Neural cell (in vitro differentiated cells): ENCODE data around the gene LETMD1.

ENCODE experiments used
- CTCF ChIP-seq: fragments of 450-650 bp; IDR thresholded peaks from 2 replicates; pipeline ENCODE4 v1.5.1; 2014; ENCODE audit warnings: antibody characterized with exemption, mild to moderate bottlenecking, moderate library complexity; ENCODE audit not compliant: poor library complexity, severe bottlenecking
- EP300 ChIP-seq: fragments of 450-650 bp; conservative IDR thresholded peaks from 2 replicates; pipeline ENCODE4 v1.6.1; 2014; ENCODE audit warnings: antibody characterized with exemption, mild to moderate bottlenecking, moderate library complexity; ENCODE audit not compliant: poor library complexity, severe bottlenecking
- EZH2 ChIP-seq: fragments of 200-600, 300-800 bp; shearing (Covaris generic), sonication (generic); IDR thresholded peaks from 2 replicates; pipeline ENCODE4 v1.6.1; 2014; ENCODE audit warnings: antibody characterized with exemption, low read length, borderline replicate concordance, mild to moderate bottlenecking; ENCODE audit not compliant: insufficient read depth, poor library complexity, severe bottlenecking
- MXI1 ChIP-seq: fragments of 450-650 bp; conservative IDR thresholded peaks from 2 replicates; pipeline ENCODE4 v1.6.1; 2014; ENCODE audit warnings: antibody characterized with exemption, mild to moderate bottlenecking; ENCODE audit not compliant: poor library complexity, severe bottlenecking
- POLR2AphosphoS5 ChIP-seq: IDR thresholded peaks from 2 replicates; pipeline ENCODE4 v1.6.1; 2012
- RAD21 ChIP-seq: fragments of 450-650 bp; conservative IDR thresholded peaks from 2 replicates; pipeline ENCODE4 v1.6.1; 2014; ENCODE audit warnings: antibody characterized with exemption, mild to moderate bottlenecking, moderate library complexity
- REST ChIP-seq: IDR thresholded peaks from 2 replicates; pipeline ENCODE4 v1.6.1; 2012; ENCODE audit warnings: borderline replicate concordance
- SMC3 ChIP-seq: fragments of 450-650 bp; conservative IDR thresholded peaks from 2 replicates; pipeline ENCODE4 v1.6.1; 2014; ENCODE audit warnings: antibody characterized with exemption, mild to moderate bottlenecking, moderate library complexity; ENCODE audit not compliant: poor library complexity
- TAF1 ChIP-seq: IDR thresholded peaks from 2 replicates; pipeline ENCODE4 v1.6.1; 2012; ENCODE audit warnings: low read depth

- TF ChIP-seq CTCF (no peak), TAF1 (no peak), EZH2 (no peak), POLR2AphosphoS5 (no peak), RAD21 (no peak), REST (no peak), EP300 (no peak), SMC3 (no peak), MXI1 (no peak)
Observed at GRCh38 chr12:51055060-51055459, 6.9 kb downstream of the LETMD1 start.
